NCI-H748 treated with DMSO at 0.1 percent for 48 hours (cell line): Measurements from ENCODE around the gene ZBTB40.

ENCODE experiments used
- DNase-seq: peaks from one replicate; lab custom pipeline; 2025; lab: John Stamatoyannopoulos, UW

ZBTB40 gene

GRCh38 chr1:22507587-22507986 is 55.9 kb downstream of the ZBTB40 start:
- no peak for DNase-seq

- no peak for DNase-seq
These were observed 56.7 kb downstream of the ZBTB40 start for GRCh38 chr1:22508329-22508728.

- DNase-seq, result no peak
These were observed 57.3 kb downstream of the ZBTB40 start for GRCh38 chr1:22508991-22509390.

GRCh38 chr1:22509815-22510214 is 58.2 kb downstream of the ZBTB40 start:
- no peak for DNase-seq

- DNase-seq, result no peak
These were observed 61.2 kb downstream of the ZBTB40 start for GRCh38 chr1:22512873-22513272.

GRCh38 chr1:22516906-22517571 is 65.4 kb downstream of the ZBTB40 start:
- DNase-seq, result no peak

- DNase-seq, result no peak
These were observed 66.3 kb downstream of the ZBTB40 start for GRCh38 chr1:22517956-22518355.

- no peak for DNase-seq
These were observed 66.7 kb downstream of the ZBTB40 start for GRCh38 chr1:22518379-22518778.

- no peak for DNase-seq
These were observed 69.2 kb downstream of the ZBTB40 start for GRCh38 chr1:22520871-22521270.

GRCh38 chr1:22521692-22522091 is 70.0 kb downstream of the ZBTB40 start:
- no peak for DNase-seq

- no peak for DNase-seq
These were observed 70.6 kb downstream of the ZBTB40 start for GRCh38 chr1:22522221-22522743.

- no peak for DNase-seq
These were observed 72.8 kb downstream of the ZBTB40 start for GRCh38 chr1:22524481-22524880.

GRCh38 chr1:22525211-22525610 is 73.6 kb downstream of the ZBTB40 start:
- no peak for DNase-seq

- DNase-seq, result no peak
These were observed 74.0 kb downstream of the ZBTB40 start for GRCh38 chr1:22525646-22526045.

- no peak for DNase-seq
These were observed 74.4 kb downstream of the ZBTB40 start for GRCh38 chr1:22526098-22526497.

GRCh38 chr1:22526677-22527076 is 75.0 kb downstream of the ZBTB40 start:
- no peak for DNase-seq

- DNase-seq, result no peak
These were observed 75.5 kb downstream of the ZBTB40 start for GRCh38 chr1:22527122-22527521.

GRCh38 chr1:22527555-22528296 is 76.1 kb downstream of the ZBTB40 start:
- no peak for DNase-seq

- no peak for DNase-seq
These were observed 76.8 kb downstream of the ZBTB40 start for GRCh38 chr1:22528451-22528850.

- no peak for DNase-seq
These were observed 78.4 kb downstream of the ZBTB40 start for GRCh38 chr1:22529901-22530621.

GRCh38 chr1:22530715-22531114 is 79.1 kb downstream of the ZBTB40 start:
- DNase-seq, result no peak

- no peak for DNase-seq
These were observed 79.6 kb downstream of the ZBTB40 start for GRCh38 chr1:22531251-22531650.
